HG02840 (cell line): ENCODE data around the gene YTHDF1.
"Not testable (repeated sequence)": the region's sequence is repeated elsewhere in the genome, so short reads cannot be mapped to it uniquely, and the experiment has no call there.

Source experiments
- ATAC-seq: cut with Tn5 transposase; IDR thresholded peaks from one replicate; pipeline ENCODE4 v1.9.1; 2021; ENCODE audit warnings: mild to moderate bottlenecking, moderate library complexity, moderate number of reproducible peaks; ENCODE audit not compliant: unreplicated experiment, low FRiP score

The YTHDF1 gene

GRCh38 chr20:63216041-63216848 is at the start of gene YTHDF1:
YTHDF1 (minus strand) TSS chr20:63216131; CDS start chr20:63215892, 239 bp downstream.
- ATAC-seq: peak; percentile 86

DNA sequence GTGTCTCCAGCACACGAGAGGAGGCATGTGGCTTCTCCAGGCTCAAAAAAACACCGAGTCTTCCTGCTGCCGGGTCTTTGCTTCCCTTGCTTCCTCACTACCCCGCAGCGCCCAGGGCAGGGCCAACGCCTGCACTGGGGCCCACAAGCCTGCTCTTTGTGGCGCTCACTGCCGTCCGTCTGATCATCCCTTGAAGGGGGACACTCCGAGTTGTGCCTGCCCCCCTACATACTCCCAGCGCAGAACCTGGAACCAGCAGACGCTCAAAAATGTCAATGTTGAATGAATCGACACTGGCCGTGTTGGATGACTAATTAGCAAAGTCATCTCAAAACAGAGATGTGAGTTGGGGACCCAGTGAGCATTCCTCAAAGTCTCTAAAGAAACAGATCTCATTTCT is 48.6 kb upstream of the YTHDF1 start:
- ATAC-seq: no peak

DNA sequence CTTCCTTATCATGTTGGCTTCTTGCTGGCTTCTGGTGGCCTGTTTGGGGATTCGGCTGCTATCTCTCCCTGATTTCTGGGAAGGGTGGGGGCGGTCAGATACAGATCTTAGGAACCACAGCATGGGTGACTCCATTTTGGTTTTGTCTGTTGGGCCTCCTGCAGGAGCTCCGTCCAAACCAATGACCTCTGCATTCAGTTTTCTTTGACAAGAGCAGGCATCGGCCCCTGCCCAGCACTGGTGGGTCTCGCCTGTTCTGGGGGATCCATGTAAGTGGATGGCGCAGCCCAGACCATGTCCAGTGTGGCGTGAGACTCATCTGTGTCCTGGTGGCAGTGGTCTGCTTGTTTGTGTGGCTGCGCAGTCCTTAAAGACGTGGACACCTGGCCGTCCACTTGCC is 48.1 kb upstream of the YTHDF1 start:
- no peak for ATAC-seq

GRCh38 chr20:63262836-63263235 is 46.9 kb upstream of the YTHDF1 start:
- no peak for ATAC-seq

- no peak for ATAC-seq
Observed at GRCh38 chr20:63261795-63262528, 46.0 kb upstream of the YTHDF1 start.

- ATAC-seq: no peak
Observed at GRCh38 chr20:63261060-63261794, 45.3 kb upstream of the YTHDF1 start.

- no peak for ATAC-seq
Observed at GRCh38 chr20:63260521-63260920, 44.6 kb upstream of the YTHDF1 start.

GRCh38 chr20:63259734-63260460 is 44.0 kb upstream of the YTHDF1 start:
- ATAC-seq: no peak

DNA sequence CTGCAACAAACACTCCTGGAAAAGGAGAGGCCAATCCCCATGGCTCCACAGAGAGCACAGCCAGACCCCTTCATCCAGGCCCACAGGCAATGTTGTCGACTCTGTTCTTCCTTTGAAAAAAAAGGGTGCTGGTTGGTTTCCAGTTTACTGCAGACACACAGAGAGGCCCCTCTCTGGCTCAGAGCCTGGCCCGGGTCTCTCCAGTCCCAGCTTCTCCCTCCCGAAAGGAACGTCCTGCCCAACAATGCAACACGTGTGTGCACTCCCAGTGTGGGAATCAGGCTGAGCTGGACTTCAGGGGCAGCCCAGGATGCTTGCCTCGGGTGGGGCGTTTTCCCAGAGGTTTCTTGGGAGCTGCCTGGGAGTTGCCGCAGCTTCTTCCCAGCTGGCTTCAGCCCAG is 42.9 kb upstream of the YTHDF1 start:
- ATAC-seq: no peak

DNA sequence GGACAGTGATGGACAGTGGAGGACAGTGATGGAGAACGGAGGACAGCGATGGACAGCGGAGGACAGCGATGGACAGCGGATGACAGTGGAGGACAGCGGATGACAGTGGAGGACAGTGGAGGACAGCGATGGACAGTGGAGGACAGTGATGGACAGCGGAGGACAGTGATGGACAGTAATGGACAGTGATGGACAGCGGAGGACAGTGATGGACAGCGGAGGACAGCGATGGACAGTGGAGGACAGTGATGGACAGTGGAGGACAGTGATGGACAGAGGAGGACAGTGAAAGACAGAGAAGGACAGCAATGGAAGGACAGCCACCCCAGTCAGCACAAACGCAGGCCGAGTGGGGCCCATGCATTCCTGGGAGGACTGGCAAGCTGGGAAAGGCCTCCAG is 41.7 kb upstream of the YTHDF1 start:
- no peak for ATAC-seq

DNA sequence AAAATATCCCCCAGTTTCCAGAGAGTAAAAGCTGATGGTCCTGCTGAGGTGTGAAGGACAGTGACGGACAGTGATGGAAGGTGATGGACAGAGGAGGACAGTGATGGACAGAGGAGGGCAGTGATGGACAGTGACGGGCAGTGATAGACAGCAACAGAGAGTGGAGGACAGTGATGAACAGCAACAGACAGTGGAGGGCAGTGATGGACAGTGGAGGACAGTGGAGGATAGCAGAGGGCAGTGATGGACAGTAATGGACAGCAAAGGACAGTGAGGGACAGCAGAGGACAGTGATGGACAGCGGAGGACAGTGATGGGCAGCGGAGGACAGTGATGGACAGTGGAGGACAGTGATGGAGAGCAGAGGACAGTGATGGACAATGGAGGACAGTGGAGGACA is 41.0 kb upstream of the YTHDF1 start:
- no peak for ATAC-seq

GRCh38 chr20:63255931-63256704 is 40.2 kb upstream of the YTHDF1 start:
- ATAC-seq: no peak

DNA sequence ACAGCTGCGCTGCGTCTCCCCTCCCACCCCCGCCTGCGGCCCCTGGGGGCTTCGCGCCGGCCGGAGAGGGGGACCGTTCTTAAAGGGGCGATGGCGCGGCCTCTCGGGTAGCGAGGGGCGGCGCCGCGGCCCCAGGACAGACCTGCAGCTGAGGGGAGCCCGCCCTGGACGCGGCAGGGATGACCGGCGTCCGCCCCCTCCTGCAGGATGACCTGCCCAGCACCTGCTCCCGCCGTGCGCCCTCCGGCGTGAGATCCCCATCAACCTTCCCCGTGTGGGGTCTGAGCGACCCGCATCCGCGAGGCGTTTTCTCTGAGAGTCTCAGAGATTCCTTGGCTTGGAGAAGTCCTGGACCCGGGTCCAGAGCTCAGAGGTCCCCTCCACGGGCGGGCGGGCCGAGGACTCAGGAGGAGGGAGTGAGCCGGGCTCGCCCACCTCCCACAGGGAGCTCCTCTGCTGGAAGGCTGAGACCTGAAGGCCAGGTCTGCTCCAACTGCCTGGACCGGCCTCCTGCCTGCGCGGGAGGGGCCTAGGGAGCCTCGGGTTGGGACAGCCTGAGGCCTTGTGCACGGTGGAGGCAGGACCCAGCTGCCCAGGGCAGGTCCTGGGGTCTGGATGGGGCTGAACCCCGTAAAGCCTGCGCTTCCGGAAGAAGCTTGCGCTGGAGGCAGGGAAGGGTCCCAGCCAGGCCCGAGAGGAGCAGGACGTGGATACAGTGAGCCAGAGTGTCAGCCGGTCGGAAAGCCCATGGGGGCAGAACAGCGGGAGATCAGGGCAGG is 38.9 kb upstream of the YTHDF1 start:
- ATAC-seq: no peak

DNA sequence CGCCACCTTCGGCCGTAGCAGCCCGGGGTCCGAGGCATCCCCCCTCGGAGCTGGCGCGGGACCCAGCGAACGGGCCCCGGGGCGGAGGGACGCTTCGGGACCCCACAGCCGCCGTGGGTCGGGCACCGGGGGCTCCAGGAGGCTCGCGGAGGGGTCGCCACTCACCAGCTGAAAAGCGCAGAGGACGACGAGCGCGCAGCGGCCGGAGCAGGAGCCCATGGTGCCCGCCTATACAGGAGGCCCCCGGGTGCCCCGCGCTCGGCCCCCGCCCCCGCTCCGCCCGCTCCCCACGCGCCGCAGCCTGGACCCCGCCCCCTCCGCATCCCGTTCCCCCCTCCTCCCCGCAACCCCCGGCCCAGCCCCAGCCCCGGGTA is 38.3 kb upstream of the YTHDF1 start, which contains the start of gene NKAIN4:
Gene NKAIN4, minus strand, starts transcription at position 232 of the 374 bp plus-strand sequence. Its CDS starts 13 bp downstream, at position 219.
- no peak for ATAC-seq

DNA sequence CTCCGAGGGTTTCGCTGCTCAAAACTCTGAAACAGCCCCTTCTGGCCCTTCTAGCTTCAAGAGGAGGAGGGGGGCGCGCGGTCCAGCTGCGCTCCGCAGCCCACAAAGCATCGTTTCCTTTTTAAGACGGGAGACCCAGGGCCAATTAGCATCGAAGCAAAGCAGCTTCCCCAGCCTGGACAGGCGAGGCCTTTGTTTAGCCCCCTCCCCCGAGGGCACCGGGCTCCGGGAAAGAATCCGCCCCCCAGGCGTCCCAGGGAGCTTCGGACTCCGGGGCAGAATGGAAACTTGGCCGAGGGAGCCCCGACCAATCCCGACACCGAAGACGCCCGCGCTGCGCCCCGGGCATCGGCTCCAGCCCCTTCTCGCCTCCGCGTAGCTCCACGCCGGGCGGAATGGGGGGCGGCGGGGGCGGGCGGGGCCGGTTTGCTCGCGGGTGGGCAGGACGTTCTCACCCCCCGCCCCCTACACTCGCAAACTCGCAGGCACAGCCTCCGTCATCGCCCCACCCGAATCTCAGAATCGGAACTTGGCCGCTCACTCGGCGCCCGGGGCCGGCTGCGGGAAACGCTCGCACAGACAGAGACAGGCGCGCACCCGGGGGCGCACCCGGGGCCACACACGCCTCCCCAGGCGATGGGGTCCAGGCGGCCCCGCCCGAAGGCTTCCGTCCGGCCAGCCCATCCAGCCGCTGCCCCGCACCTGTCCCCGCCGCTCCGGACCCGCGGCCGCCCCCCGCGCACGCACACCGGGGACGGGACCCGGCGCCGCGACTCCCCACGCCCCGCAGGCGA is 37.7 kb upstream of the YTHDF1 start:
- no peak for ATAC-seq

GRCh38 chr20:63253065-63253437 is 37.1 kb upstream of the YTHDF1 start:
- no peak for ATAC-seq

DNA sequence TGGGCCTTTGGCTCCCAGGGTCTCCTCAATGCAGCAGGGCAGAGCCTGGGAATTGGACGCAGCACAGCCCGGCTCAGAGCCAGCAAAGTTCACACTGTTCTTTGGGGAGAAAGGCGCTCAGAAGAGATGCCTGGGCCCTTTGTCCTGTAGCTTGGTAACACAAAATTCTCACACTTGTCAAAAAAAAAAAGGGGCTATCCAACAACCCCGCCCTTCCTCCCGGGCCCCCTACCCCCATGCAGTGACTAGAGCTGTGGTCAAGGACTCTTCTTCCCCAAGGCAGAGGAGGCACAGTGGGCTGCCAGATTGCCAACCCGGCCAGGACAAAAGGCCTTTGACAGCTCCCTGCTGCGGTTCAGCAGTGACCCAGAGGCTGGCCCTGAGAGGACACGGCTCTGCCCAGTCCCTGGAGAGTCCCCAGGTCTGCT is 36.4 kb upstream of the YTHDF1 start:
- no peak for ATAC-seq

DNA sequence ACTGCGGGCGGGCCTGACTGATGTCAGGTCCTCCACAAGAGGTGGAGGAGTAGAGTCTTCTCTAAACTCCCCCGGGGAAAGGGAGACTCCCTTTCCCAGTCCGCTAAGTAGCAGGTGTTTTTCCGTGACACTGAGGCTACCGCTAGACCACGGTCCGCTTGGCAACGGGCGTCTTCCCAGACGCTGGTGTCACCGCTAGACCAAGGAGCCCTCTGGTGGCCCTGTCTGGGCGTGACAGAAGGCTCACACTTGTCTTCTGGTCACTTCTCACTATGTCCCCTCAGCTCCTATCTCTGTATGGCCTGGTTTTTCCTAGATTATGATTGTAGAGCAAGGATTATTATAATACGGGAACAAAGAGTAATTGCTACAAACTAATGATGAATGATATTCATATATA is 35.4 kb upstream of the YTHDF1 start:
- ATAC-seq: not testable (repeated sequence)
